Liver (tissue), 9 donors: ENCODE results near the gene LHX8. TPM values are rescaled to one million over a fixed set of nuclear protein-coding genes. Genes with fewer than 3 reads are reported as not detected.
"Not testable (repeated sequence)": the region's sequence is repeated elsewhere in the genome, so short reads cannot be mapped to it uniquely, and the experiment has no call there.

Experiments used
- DNase-seq: peaks from one replicate; pipeline ENCODE4 v3.0.0-alpha.2; 2017; ENCODE audit warnings: low spot score
- H3K27ac ChIP-seq, 2 donors: one replicate each; pipeline ENCODE4 v1.7.0; 2013; ENCODE audit warnings: inconsistent platforms in 2 of 2, low read length in 2 of 2, control low read depth in 1 of 2, low read depth in 1 of 2, mild to moderate bottlenecking in 1 of 2
- H3K27me3 ChIP-seq, 4 donors: one replicate each; pipeline versions ENCODE4 v1.6.1 to v1.7.0; 2013; ENCODE audit warnings: low read length in 3 of 4, inconsistent platforms in 1 of 4, mild to moderate bottlenecking in 1 of 4, moderate library complexity in 1 of 4; ENCODE audit not compliant: control insufficient read depth in 4 of 4, insufficient read depth in 4 of 4
- H3K36me3 ChIP-seq, 4 donors: one replicate each; pipeline versions ENCODE4 v1.6.1 to v1.7.0; 2013; ENCODE audit warnings: low read length in 3 of 4, mild to moderate bottlenecking in 3 of 4, low read depth in 1 of 4, moderate library complexity in 1 of 4; ENCODE audit not compliant: control insufficient read depth in 4 of 4, insufficient read depth in 3 of 4
- H3K4me1 ChIP-seq, 4 donors: one replicate each; pipeline versions ENCODE4 v1.6.1 to v1.7.0; 2013; ENCODE audit warnings: low read length in 3 of 4, mild to moderate bottlenecking in 3 of 4, moderate library complexity in 1 of 4; ENCODE audit not compliant: control insufficient read depth in 4 of 4, insufficient read depth in 4 of 4
- H3K4me3 ChIP-seq, 3 donors: one replicate each; pipeline versions ENCODE4 v1.6.1 to v1.7.0; 2013; ENCODE audit warnings: low read length in 3 of 3, control low read depth in 1 of 3, low read depth in 1 of 3, mild to moderate bottlenecking in 1 of 3
- H3K9ac ChIP-seq, 2 donors: one replicate each; pipeline ENCODE4 v1.7.0; 2013; ENCODE audit warnings: low read length in 2 of 2, mild to moderate bottlenecking in 2 of 2, moderate library complexity in 2 of 2, control low read depth in 1 of 2, low read depth in 1 of 2
- H3K9me3 ChIP-seq, 4 donors: one replicate each; pipeline versions ENCODE4 v1.6.1 to v1.7.0; 2013; ENCODE audit warnings: low read length in 3 of 4; ENCODE audit not compliant: control insufficient read depth in 4 of 4
- EGR1 ChIP-seq, 2 donors: IDR thresholded peaks; 2 replicates each; pipeline ENCODE4 v1.6.1; 2016 to 2018; ENCODE audit warnings: antibody characterized with exemption in 2 of 2, low read depth in 2 of 2
- FOXA1 ChIP-seq: IDR thresholded peaks from 2 replicates; pipeline ENCODE4 v1.6.1; 2016; ENCODE audit warnings: antibody characterized with exemption
- GABPA ChIP-seq, 2 donors: IDR thresholded peaks in 1 of 2; conservative IDR thresholded peaks in 1 of 2; 2 replicates each; pipeline ENCODE4 v1.6.1; 2016; ENCODE audit warnings: antibody characterized with exemption in 2 of 2, mild to moderate bottlenecking in 1 of 2, moderate library complexity in 1 of 2
- HNF4A ChIP-seq, 2 donors: conservative IDR thresholded peaks; 2 replicates each; pipeline ENCODE4 v1.6.1; 2016; ENCODE audit warnings: antibody characterized with exemption in 2 of 2, mild to moderate bottlenecking in 2 of 2
- HNF4G ChIP-seq: IDR thresholded peaks from 2 replicates; pipeline ENCODE4 v1.6.1; 2016; ENCODE audit warnings: antibody characterized with exemption
- RXRA ChIP-seq, 2 donors: IDR thresholded peaks; 2 replicates each; pipeline ENCODE4 v1.6.1; 2017 to 2018; ENCODE audit warnings: antibody characterized with exemption in 2 of 2, mild to moderate bottlenecking in 1 of 2
- TAF1 ChIP-seq: conservative IDR thresholded peaks from 2 replicates; pipeline ENCODE4 v1.6.1; 2016; ENCODE audit warnings: antibody characterized with exemption, mild to moderate bottlenecking
- YY1 ChIP-seq: IDR thresholded peaks from 2 replicates; pipeline ENCODE4 v1.6.1; 2016; ENCODE audit warnings: antibody characterized with exemption, mild to moderate bottlenecking
- ZBTB33 ChIP-seq: IDR thresholded peaks from 2 replicates; pipeline ENCODE4 v1.6.1; 2016; ENCODE audit warnings: antibody characterized with exemption
- WGBS: extraction: QIAGEN DNeasy Blood & Tissue Kit; methylation state at CpG from one replicate; pipeline ENCODE4 v1.1.7; 2013; 5-methylcytosine and 5-hydroxymethylcytosine counted together
- polyA plus RNA-seq, 2 donors: library from polyadenylated mRNA; stranded (reverse) in 1 of 2; unstranded in 1 of 2; fragments of 200-250 nt in 1 of 2; fragments of >200 nt in 1 of 2; fragmentation: Nextera tagmentation in 1 of 2; extraction: Ambion mirVana in 1 of 2; gene quantifications; one replicate each; pipeline versions ENCODE4 v1.2.1 to v1.2.3, GENCODE V29; 2013 to 2015
- total RNA-seq, 2 donors: library from RNA; depleted of rRNA; stranded (reverse); fragments of >200 nt; gene quantifications; one replicate each; pipeline ENCODE4 v1.2.3, GENCODE V29; 2014
- TF ChIP-seq, protein P1 (sequence below): IDR thresholded peaks from 2 replicates; pipeline ENCODE4 v1.6.1; 2016; ENCODE audit warnings: antibody characterized with exemption
- TF ChIP-seq, protein P2 (sequence below): IDR thresholded peaks from 2 replicates; pipeline ENCODE4 v1.6.1; 2016; ENCODE audit warnings: antibody characterized with exemption, mild to moderate bottlenecking
- TF ChIP-seq, protein P3 (sequence below): IDR thresholded peaks from 2 replicates; pipeline ENCODE4 v1.6.1; 2016; ENCODE audit warnings: antibody characterized with exemption
- donor health status: healthy.
- donor health status: healthy.
- donor health status: healthy.
- donor health status: healthy.
- donor health status: healthy.

The LHX8 gene
- total and polyA plus RNA-seq, 4 donors: not detected

DNA sequence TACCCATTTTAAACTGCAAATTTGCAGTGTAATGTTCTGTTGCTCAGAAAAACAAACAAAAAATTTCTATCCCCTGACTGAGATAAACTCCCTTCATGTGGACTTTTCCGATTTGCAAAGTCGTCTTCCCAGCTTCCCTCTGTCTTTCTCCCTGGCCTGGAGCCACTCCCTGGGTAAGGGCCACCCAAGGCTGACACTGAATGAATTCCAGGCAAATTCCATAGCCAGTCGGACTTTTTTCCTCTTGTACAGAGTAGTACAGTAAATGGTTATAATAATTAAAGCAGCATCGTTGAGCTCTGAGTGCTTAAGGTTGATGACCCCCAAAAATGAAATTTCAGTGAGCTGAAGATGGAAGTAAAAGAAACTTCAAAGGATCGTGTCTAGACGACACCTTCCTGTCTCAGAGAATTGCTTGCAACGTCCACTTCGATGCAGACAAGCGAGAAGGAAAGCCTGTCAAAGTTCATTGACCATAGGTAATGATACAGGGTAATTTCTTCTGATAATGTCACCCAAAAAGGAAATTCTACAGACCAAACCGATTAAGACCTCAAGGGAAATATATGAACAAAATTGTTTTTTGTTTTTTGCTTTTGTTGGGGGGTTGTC lies 33.6 kb upstream of the LHX8 start:
- 47% methylated on average over 10 of the region's 10 CpGs for WGBS

GRCh38 chr1:75112362-75112951 lies 21.7 kb upstream of the LHX8 start:
- not testable (repeated sequence) for H3K9ac ChIP-seq, H3K27ac ChIP-seq, H3K27me3 ChIP-seq, H3K4me3 ChIP-seq, H3K4me1 ChIP-seq, DNase-seq, H3K9me3 ChIP-seq, H3K36me3 ChIP-seq
- 88% methylated on average over 26 of the region's 26 CpGs for WGBS

More for the DNA sequence above, 33.6 kb upstream of the LHX8 start:
- Histone ChIP-seq H3K27ac (no peak overlapping the region), H3K4me1 (no peaks in the 10 kb centered on the region), H3K36me3 (no peaks in the 10 kb centered on the region), H3K27me3 (peaks cover 0 to 4% (median 0%) of the 10 kb centered on the region in 4 donors), H3K9ac (no peak overlapping the region), H3K9me3 (no peaks in the 10 kb centered on the region), H3K4me3 (no peak overlapping the region)
- TF ChIP-seq EGR1 (IDR thresholded peaks at IDR 0.05; ENCODE audit: low read depth in 2 of 2) (no peak), TAF1 (no peak), ZBTB33 (no peak), GABPA (IDR thresholded peaks at IDR 0.05 in 1 of 2, conservative IDR thresholded peaks at IDR 0.05 in 1 of 2) (no peak), HNF4A (conservative IDR thresholded peaks at IDR 0.05) (no peak), FOXA1 (no peak), HNF4G (no peak), RXRA (IDR thresholded peaks at IDR 0.05) (no peak)
- TF ChIP-seq, protein P1, sequence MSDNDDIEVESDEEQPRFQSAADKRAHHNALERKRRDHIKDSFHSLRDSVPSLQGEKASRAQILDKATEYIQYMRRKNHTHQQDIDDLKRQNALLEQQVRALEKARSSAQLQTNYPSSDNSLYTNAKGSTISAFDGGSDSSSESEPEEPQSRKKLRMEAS: no peak
- TF ChIP-seq, protein P2, sequence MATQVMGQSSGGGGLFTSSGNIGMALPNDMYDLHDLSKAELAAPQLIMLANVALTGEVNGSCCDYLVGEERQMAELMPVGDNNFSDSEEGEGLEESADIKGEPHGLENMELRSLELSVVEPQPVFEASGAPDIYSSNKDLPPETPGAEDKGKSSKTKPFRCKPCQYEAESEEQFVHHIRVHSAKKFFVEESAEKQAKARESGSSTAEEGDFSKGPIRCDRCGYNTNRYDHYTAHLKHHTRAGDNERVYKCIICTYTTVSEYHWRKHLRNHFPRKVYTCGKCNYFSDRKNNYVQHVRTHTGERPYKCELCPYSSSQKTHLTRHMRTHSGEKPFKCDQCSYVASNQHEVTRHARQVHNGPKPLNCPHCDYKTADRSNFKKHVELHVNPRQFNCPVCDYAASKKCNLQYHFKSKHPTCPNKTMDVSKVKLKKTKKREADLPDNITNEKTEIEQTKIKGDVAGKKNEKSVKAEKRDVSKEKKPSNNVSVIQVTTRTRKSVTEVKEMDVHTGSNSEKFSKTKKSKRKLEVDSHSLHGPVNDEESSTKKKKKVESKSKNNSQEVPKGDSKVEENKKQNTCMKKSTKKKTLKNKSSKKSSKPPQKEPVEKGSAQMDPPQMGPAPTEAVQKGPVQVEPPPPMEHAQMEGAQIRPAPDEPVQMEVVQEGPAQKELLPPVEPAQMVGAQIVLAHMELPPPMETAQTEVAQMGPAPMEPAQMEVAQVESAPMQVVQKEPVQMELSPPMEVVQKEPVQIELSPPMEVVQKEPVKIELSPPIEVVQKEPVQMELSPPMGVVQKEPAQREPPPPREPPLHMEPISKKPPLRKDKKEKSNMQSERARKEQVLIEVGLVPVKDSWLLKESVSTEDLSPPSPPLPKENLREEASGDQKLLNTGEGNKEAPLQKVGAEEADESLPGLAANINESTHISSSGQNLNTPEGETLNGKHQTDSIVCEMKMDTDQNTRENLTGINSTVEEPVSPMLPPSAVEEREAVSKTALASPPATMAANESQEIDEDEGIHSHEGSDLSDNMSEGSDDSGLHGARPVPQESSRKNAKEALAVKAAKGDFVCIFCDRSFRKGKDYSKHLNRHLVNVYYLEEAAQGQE: no peak
- no peak for DNase-seq

- Histone ChIP-seq H3K9ac (no peak overlapping the region), H3K4me3 (no peak overlapping the region), H3K9me3 (no peaks in the 10 kb centered on the region), H3K27me3 (peaks cover 0 to 4% (median 0%) of the 10 kb centered on the region in 4 donors), H3K4me1 (no peaks in the 10 kb centered on the region), H3K36me3 (no peaks in the 10 kb centered on the region), H3K27ac (no peak overlapping the region)
- DNase-seq: no peak
- TF ChIP-seq, protein P1: no peak
- TF ChIP-seq, protein P3, sequence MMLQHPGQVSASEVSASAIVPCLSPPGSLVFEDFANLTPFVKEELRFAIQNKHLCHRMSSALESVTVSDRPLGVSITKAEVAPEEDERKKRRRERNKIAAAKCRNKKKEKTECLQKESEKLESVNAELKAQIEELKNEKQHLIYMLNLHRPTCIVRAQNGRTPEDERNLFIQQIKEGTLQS: no peak
- TF ChIP-seq, protein P2: no peak
- TF ChIP-seq EGR1 (IDR thresholded peaks at IDR 0.05; ENCODE audit: low read depth in 2 of 2) (no peak), YY1 (no peak)
Measured at GRCh38 chr1:75115654-75116053, 18.5 kb upstream of the LHX8 start.
